NCI-H748 (cell line): ENCODE measurements around the gene IFIH1.

Experiments
- DNase-seq: peaks from one replicate; lab custom pipeline; 2025; ENCODE audit not compliant: unreplicated experiment; lab: John Stamatoyannopoulos, UW

IFIH1 gene

DNA sequence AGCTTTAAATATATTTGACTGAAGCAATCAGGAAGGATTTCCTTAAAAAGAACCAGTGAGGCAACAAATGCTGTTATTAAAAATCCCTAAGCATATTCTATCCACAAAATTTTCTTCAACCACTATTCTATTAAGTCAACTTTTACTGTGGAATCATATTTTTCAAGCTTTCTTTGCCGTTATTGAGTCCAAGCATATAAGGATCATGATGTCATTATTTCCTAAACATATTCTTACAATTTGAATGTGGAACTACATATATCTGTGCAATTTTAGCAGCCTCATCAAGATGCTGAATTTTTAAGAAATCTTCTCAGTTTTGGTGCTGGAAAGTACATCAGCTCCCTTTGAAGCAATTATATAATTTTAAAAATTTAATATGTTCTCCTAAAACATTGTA is 5.6 kb downstream of the IFIH1 start:
- no peak for DNase-seq

DNA sequence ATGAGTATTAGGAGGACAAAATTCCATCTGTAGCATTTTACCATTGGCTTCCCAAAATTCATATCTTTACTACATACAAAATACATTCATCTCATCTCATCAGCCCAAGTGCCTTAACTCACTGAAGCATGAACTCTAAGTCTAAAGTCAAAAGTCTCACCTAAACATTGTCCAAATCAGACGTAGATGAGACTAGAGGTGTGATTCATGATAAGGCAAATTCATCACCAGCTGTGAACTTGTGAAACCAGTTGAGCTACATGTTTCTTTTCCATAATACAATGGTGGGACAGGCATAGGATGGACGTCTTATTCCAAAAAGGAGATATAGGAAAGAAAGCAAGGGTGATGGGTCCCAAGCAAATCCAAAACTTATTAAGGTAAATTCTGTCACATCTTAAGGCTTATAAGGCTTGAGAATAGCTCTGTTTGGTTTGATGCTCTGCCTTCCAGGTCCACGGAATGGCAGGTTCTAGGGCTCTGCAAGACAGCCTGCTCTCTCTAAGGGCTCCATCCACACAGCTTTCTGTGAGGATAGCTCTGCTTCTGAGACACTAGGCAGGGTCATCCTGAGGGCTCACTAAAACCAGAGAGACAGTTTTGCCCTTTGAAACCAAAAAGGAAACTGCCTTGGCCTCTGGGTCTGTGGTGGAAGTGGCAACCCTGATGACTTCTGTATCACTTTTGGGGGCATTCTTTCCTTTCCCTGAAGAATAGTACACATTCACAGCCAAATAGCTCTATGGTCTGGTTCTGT is 9.6 kb downstream of the IFIH1 start:
- DNase-seq: no peak

DNA sequence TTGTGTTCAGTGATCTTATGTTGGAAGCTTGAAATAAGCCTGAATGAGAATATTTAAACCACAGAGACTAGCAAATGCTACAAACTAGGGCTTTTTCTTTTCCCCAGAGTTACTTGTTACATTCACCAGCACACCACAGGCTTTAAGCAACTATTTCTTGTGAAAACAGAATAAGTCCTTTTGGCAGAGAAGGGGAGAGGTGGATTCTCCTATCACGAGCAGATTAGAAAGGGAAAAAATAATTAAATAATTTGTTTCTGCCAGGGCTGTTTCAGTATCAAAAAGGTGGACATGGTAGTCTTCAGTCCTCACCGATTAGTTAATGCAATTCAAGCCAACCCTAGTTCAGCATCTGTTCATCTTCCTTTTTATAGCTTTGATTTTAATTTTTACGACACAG is 12.6 kb downstream of the IFIH1 start:
- no peak for DNase-seq

DNA sequence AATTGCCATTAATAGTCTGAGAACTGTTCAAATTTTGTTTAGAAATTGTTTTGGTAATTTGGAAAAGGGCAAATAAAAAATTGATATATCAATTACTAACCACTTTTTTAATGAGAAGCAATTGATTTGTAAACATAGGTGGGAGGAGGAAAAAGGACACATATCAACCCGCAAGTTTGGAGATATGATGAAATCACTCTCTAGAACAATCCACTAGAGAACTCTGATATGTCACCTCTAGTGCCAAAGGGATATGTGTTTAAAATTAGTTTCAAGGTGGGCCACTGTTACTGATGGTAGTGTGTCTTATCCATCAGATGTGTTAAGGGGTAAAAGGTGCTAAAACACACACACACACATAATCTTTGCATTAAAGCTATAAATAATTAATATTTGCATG is 16.6 kb downstream of the IFIH1 start:
- DNase-seq: no peak

DNA sequence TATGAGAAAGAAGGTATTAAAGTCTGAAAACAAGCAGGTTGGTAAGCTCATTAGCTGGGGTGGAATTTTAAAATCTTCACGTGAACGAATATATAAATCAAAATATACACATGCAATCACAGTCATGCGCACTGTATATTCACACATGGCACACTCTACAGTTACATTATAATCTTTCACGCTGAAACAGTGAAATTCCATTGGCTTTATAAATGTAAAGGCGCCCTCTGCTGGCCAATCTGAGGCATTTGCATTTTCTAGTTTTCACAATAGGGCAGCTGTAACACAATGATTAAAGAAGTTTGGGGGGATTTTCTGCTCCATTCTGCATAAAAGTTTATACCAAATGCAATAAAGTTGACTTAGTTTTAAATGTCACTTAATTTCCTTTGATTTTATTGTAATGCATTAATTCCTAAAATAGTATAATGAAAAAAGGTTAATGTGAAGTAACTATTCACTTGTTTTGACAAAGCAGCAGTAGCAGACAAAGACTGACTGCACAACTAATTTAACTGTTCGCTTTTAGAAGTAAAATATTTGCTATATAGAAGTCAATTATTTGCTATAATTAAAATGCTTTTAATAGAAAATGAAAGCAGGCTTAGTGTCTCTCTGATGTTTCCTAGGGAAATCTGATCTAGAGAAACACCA is 17.2 kb downstream of the IFIH1 start:
- peak; percentile 74 for DNase-seq

DNA sequence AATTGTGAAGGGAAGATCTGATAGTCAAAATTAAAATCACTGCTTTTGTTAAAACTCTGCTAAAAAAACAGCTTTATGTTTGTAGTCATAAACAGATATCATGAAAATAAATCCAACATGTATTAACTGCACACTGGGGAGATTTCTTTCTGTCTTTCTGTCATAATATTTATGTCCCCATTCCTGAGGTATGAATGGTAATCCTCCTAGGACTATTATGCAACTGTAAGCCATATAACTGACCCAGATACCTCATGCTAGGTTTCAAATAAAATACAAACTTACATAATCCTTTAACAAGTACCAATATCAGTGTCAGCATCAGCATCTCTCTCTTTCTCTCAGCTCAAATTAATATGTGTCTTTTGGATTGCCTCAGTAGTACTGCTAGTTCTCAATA is 18.2 kb downstream of the IFIH1 start:
- DNase-seq: no peak

DNA sequence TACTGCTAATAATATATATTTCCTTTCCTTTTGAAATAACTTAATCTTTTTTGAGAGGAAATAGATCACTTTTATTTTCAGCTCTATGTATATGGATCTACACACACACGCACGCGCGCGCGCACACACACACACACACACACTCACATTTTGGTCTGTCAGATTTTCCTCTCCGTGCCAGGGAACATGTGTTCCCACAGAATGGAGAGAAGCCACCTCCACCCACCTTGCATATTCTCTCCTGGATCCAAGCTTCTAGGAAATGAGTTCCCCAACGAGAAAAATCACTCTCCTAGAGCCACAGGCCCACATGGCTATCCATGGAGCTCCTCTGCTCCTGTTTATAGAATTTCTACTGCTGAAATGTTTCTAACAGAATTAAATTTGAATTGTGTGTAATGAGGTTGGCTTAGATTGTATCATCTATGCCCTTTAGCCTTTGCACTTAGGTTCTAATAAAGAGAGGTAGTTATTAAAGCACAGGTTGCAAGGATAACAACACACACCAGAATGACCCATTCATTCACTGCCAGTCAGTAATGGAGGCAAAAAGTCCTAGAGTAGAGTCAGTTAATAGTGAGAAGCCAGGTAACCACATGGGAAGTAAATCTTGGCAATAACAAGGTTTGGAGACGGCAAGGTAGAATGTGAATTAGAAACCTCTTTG is 19.7 kb downstream of the IFIH1 start:
- no peak for DNase-seq

DNA sequence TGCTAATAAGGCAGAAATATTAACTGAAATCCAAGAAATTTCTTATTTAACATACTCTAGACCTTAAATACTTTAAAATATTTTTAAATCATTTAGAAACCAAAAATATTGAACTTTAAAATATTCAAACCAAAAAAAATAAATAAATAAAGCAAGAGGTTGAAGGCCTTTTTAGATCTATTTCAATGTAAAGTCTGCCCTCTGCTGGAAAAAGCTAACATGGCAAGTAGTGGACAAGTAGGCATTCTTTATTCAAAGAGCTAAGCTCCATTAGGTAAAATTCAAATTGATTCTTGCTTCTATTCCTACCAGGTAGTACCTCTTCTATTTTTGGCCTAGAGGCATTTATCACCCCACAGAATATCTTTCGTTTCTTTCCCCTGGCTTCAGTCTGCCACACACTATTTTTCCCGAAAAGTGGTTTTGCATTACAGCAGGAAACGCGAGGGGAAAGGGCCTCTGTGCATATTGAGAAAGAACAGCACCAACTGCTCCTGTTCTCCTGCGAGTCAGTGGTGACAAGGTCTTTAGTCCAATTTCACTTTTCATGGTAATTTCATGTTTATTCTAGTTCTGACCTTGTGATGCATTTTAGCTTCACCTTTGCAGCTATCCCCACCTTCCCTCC is 20.4 kb downstream of the IFIH1 start:
- peak; percentile 78 for DNase-seq

DNA sequence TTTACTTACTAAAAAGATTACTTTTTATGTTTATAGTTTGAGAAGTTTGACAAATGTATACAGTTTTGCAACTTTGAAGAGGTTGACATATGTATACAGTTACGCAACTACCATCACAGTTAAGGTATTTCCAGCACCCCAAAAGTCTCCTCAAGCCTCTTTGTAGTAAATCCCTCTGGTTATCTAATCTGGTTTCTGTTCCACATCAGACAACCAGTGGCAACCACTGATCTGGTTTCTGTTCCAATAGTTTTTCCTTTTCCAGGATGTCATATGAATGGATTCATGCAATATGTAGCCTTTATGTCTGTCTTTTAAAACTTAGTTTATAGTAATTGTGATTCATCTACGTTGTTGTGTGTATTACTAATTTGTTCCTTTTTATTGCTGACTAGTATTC is 23.5 kb downstream of the IFIH1 start:
- no peak for DNase-seq

DNA sequence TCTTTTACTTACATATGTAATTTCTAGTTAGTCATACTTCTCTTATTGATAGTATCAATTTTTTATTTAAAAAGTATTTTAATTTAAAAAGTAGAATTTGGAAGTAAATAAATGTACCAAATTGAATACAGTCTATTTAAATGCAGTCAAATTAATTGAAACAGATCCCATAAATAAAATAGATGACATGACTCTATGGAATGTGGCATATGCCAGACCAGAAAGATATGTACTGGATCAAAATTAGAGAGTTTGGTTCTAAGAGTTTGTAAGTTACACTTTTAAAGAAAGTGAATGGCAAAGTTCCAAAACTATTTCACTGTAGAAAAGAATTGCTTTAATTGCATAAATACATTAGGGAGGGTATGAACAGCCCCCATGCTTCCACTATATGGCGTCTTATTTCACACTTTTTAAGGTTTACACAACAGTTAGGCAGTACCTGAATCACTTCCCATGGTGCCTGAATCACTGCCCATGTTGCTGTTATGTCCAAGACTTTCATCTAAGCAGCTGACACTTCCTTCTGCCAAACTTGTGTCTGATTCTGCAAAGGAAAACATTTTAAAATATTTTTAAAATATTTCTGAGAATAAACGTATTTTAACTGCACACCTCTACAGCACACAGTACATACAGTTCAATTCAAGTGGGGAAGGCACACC is 25.2 kb downstream of the IFIH1 start:
- DNase-seq: no peak

DNA sequence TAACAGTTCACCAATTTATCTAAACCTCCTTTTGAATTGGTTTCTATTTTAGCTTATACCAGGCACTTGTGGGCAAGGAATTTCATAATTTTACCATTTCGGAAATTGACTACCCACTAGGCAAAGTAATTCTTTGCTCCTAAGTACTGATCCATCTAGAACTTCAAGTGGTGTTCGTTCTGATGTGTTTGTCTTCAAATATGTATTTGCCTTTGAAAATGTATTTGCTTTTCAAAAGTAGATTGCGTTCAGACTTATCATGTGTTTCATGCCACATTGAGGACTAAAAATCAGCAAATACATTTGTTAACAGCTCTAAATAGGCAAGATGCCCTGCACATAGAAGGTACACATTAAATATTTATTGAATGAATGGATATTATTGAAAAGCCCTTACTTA is 26.7 kb downstream of the IFIH1 start:
- no peak for DNase-seq

DNA sequence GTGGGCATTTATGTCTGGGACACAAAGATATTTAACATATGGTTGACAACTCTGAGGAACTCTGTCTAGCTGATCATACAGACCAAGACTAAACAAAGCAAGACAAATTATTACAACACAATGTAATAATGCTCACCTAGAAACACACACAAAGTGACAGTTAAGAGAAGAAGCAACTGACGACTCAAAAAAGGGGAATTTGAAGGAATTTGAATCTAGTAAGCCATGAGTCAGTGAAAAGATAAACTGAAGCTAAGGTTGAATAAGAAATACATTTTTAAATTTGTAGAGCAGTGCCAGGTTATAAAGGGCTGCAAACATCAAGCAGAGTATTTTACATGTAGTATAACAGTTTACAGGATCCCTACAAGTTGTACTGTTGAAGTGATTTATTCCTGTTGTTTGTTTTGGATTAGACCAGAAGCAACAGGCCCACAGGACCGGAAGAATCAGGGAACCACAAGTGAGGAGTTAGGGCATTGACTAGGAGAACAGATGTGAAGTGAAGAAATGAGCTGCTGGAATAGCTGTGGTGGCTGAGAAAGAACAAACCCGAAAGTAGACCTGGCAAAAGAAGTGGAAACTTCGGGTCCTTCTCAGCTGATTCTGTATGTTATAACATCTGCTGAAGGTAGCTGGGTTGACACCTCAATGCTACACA is 35.6 kb downstream of the IFIH1 start:
- DNase-seq: no peak

DNA sequence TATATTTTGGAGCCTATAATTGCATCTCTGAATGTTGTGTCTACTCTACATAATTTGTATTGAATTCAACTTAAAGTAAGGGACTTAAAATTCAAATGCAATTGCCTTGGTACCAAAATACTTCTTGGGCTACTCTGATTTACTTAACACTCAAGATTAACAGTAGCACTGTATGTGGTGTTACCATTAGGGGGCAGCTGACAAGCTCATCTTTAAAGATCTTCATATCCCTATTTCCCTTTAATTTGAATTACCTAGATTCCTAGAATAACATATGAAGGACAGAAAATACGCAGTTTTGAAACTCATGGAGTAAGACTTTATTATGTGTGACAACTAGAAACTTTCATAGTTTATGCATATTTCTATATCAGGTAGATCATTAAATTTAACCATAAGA is 37.8 kb downstream of the IFIH1 start:
- no peak for DNase-seq

DNA sequence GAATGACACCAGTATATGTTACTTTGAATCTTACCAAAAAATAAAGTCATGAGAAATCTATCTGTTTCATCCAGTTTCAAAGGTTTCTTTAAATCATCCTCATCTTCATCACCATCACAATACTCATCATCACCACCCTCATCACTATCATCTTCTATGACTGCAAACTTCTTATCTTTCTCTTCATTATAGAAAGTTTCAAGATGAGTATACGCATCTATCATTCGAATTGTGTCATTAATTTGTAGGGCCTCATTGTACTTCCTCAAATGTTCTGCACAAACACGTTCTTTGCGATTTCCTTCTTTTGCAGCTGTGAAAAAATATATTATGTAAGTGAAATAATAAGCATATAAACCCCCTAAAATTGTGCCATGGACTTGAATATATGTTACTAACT is 41.1 kb downstream of the IFIH1 start:
- DNase-seq: no peak

DNA sequence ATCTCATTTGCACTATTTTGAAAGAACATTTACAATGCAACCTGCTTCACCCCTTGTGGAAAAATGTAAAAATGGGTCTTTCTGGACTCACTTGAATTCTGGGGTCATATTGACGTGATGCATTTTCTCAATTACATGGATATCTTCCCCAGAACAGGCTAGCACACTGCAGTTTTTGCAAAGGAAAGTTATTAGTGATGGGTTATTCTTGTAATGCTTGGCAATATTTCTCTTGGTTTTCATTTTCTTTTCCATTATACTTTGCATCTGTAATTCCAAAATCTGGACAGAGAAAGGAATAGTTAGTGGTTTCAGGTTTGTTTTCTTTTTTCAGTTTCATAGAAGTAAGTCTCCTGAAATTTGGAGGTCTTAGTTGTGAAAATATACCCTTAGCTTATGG is 50.5 kb downstream of the IFIH1 start:
- no peak for DNase-seq

DNA sequence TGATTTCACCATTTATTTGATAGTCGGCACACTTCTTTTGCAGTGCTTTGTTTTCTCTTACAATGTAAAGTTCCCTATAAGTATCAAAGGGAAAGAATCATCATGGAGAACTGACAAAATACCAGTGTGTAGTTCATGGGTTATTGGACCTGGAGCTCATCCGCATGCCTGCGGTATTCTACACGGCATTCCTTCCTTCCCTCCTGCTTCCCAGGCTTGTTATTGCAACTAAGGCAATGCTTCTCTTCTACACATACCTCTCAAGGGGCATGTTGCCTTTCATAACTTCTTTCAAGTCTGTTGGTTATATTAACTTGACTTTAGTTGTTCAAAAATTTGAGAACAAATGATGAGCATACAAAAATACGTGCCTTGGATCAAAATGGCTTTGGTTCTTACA is 51.0 kb downstream of the IFIH1 start:
- no peak for DNase-seq

DNA sequence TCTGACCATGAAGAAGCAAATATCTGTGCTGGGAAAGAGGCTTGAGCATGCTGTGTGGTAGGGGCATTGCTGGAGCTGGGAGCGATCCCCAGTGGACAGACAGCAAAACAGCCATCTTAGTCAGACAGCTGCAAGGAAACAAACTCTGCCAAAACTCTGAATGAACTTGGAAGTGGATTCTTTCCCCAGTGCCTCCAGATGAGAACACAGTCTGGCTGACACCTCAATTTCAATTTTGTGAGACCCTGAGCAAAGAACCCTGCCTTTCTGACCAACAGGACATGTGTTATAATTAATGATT is 52.1 kb downstream of the IFIH1 start:
- DNase-seq: no peak

DNA sequence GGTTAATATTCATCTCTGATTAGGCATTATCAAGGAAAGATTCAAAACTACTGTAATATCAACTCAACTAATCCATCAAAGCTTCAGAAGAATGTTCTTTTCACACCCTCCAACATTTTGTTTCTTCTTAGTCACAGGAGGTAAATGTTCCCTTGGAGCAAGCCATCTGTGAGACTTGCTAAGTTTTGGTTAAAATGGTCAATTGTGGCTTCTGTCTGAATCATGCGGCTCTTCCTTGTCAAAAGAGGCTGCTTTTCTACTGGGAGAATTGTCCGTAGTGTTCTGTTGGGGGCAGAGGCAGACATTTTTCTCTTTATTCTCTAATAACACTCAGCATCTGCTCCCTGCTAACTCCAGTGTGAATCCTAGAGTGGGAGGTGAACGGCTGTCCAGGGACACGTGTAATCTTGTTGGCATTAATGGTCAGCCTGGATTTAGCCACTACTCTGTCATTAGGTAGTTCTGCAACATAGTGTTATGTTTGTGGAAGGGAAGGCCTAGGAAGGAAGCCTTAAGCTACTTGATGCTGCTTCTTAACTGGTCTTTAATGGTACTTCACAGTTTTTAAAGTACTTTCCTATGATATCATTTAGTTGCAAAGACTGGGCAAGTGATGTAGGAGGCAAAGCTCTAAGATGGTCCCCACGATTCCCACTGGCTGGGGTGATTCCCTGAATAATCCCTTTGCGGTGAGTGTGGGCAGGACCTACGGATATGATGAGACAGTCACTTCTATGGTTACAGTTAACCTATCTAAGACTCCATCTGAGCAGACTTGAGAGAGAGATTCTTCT is 52.6 kb downstream of the IFIH1 start:
- no peak for DNase-seq

DNA sequence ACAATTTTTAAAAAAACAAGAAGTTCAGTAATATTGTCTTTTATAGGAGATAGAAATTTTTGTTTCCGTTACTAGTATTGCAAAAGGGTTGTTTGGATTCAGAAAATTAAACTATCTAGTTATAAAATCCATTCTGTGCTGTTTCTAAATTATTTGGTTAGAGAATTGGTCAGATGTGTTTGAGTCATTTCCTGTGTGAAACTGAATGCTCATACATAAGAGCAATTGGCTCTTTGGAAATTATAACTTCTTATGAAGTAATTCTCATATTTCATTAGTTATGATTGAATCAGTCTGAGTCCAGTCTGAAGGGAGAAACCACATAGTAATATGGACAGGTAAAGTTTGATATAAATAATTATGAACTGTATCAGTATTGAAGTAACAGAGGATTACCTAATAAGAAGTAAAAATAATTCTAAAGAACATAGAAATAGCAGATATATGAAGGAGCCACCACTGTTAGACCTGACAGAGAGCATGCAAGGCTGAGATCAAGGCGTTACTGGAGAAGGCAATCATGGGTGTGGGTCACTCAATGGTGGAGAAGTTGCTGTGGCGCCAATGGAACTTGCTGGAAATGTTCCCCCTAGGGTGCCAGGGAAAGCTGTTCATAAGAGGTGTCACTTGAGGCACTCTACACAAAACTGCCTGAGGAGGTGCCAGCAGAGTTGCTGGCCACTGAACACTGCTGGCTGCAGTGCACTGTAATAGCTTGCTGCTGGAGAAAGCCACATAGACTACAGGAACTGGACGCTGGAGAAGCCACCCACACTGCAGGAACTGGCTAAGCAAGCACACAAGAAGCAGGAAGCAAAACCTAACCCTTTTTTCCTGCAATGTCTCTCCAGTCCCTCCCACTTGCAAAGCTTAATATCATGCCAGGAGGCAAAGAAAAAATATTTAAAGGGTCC is 57.2 kb downstream of the IFIH1 start:
- DNase-seq: no peak
